PFSK-1 (cell line): Measurements from ENCODE around the gene PITX2.

Source experiments
- FOXP2 ChIP-seq: optimal IDR thresholded peaks from 2 replicates; pipeline ENCODE3; 2011; ENCODE audit warnings: borderline replicate concordance, control low read depth, inconsistent platforms; ENCODE audit not compliant: insufficient read depth; ENCODE audit errors: extremely low read length, extremely low read depth
- POLR2AphosphoS5 ChIP-seq: IDR thresholded peaks from 2 replicates; pipeline ENCODE4 v1.6.1; 2012; ENCODE audit warnings: low read depth, mild to moderate bottlenecking, control low read depth, low read length, moderate library complexity
- REST ChIP-seq, 2 experiments: IDR thresholded peaks; 2 replicates each; pipeline versions ENCODE4 v1.6.1 to v1.8.0; 2011 to 2012; ENCODE audit warnings: low read depth in 2 of 2, low read length in 2 of 2, control low read depth in 1 of 2, inconsistent platforms in 1 of 2, mild to moderate bottlenecking in 1 of 2, moderate library complexity in 1 of 2; ENCODE audit not compliant: insufficient read depth in 1 of 2
- SIN3A ChIP-seq: IDR thresholded peaks from 2 replicates; pipeline ENCODE4 v1.6.1; 2012; ENCODE audit warnings: mild to moderate bottlenecking, low read length, moderate library complexity, borderline replicate concordance; ENCODE audit not compliant: insufficient read depth
- TAF1 ChIP-seq: IDR thresholded peaks from 2 replicates; pipeline ENCODE4 v1.6.1; 2012; ENCODE audit warnings: low read length, control low read depth, borderline replicate concordance; ENCODE audit not compliant: insufficient read depth

The PITX2 gene

GRCh38 chr4:110667670-110668069 is 44.8 kb upstream of the PITX2 start:
- TF ChIP-seq SIN3A (no peak), TAF1 (no peak), POLR2AphosphoS5 (no peak), FOXP2 (no peak), REST (IDR thresholded peaks at IDR 0.05; ENCODE audit: insufficient read depth in 1 of 2, low read depth in 2 of 2, low read length in 2 of 2) (no peak)

GRCh38 chr4:110666030-110666429 is 43.2 kb upstream of the PITX2 start:
- TF ChIP-seq POLR2AphosphoS5 = no peak
- TF ChIP-seq REST (IDR thresholded peaks at IDR 0.05; ENCODE audit: insufficient read depth in 1 of 2, low read depth in 2 of 2, low read length in 2 of 2) = no peak
- no peak for TF ChIP-seq FOXP2
- no peak for TF ChIP-seq SIN3A
- TF ChIP-seq TAF1 = no peak

GRCh38 chr4:110663738-110664444 is 41.0 kb upstream of the PITX2 start:
- no peak for TF ChIP-seq TAF1
- TF ChIP-seq FOXP2 = no peak
- TF ChIP-seq REST (IDR thresholded peaks at IDR 0.05; ENCODE audit: insufficient read depth in 1 of 2, low read depth in 2 of 2, low read length in 2 of 2) = no peak
- no peak for TF ChIP-seq SIN3A
- TF ChIP-seq POLR2AphosphoS5 = no peak

- TF ChIP-seq POLR2AphosphoS5 (no peak), REST (IDR thresholded peaks at IDR 0.05; ENCODE audit: insufficient read depth in 1 of 2, low read depth in 2 of 2, low read length in 2 of 2) (no peak), SIN3A (no peak), FOXP2 (no peak), TAF1 (no peak)
These were observed 40.3 kb upstream of the PITX2 start for GRCh38 chr4:110663206-110663605.
